NT2/D1 (cell line): ENCODE measurements around the gene ZNRF2.

Experiments used
- SUZ12 ChIP-seq: IDR thresholded peaks from 2 replicates; pipeline ENCODE4 v1.6.1; 2011; ENCODE audit not compliant: insufficient read length, insufficient read depth; ENCODE audit errors: extremely low read depth
- YY1 ChIP-seq: IDR thresholded peaks from 2 replicates; pipeline ENCODE4 v1.6.1; 2011; ENCODE audit not compliant: insufficient read length, insufficient read depth

DNA sequence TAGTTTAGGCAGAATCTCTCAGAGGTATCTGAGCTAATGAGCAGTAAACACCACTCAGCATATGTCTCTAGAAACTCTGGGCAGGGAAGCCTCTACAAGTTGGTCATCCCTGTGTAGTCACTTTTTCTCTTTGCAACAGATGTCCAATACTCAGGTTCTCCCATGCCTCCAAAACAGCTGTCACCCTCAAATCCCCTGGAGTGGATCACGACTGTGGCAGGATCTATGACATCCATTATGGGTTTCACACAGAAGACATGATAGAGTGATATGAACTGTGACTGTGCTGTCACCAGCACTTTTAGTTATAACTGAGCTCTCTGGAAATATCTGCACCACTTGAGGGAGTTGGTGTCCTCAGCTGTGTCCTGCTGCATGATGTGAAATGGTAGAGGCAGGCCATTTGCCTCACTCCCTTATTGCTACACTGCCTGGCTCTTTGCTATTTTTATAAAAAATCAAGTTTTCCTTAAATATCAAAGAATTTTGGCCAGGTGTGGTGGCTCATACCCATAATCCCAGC lies 24.1 kb upstream of the ZNRF2 start:
- TF ChIP-seq YY1: no peak
- no peak for TF ChIP-seq SUZ12
